Sciatic nerve (tissue), 2 donors: Measurements from ENCODE around the gene PRR29. TPM values are rescaled to one million over a fixed set of nuclear protein-coding genes. Genes with fewer than 3 reads are reported as not detected.
A peak's percentile ranks its signal among the peaks of the same experiment; 100 is the strongest.

Experiments used
- ATAC-seq: fragments of 200-7000 bp; cut with Tn5 transposase; one replicate; pipeline ENCODE4 v1.9.1; 2020; ENCODE audit warnings: mild to moderate bottlenecking, moderate library complexity
- DNase-seq: peaks from one replicate; pipeline ENCODE4 v3.0.0-alpha.2; 2020; ENCODE audit warnings: low spot score
- intact Hi-C: fragments of 100-400 bp; cut with DNase I; formaldehyde crosslinking; loops from one replicate; pipeline ENCODE4 v1.14.2; 2022
- total RNA-seq: library from RNA; stranded (reverse); fragmentation: NEBNext Ultra II Directional; extraction: Animal tissue kit (Norgen Biotek cat#: 25700); gene quantifications from one replicate; pipeline ENCODE4 v1.2.1, GENCODE V29; 2021
- donor health status: DM: no; HTN: no; CAD: no.
- donor health status: DM: no; HTN: no; CAD: no.

PRR29 gene
- total RNA-seq, 1 donor from 2014 or later: 1.0 TPM

DNA sequence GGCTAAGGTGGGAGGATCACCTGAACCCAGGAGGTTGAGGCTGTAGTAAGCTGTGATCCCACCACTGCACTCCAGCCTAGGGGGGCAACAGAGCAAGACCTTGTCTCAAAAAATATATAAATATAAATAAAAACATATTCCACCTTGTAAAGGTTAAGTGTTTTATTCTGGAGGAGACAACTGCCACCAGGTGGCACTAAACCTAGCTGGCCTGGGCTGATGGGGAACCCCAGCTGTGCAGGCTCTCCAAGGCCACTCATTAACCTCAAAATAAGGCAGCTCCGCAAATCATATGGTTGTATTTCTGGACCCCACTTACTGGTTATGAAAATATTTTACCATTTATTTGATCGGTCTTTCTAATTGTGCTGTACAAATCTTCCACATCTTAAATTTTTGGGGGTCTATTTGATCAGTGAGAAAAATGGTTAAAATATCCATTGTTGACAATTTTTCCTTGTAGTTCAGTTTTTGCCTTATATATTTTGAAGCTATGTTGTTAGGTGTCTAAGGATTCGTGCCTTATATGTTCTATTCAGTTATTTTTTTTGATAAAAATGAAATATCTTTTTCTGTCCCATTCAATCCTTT, 30.8 kb downstream of the PRR29 start:
- intact Hi-C loops: loop anchor here (10.0 kb wide), 1 partner anchor 106 kb away; the partner anchor contains the start of gene ERN1
- ATAC-seq (peak; percentile 68), DNase-seq (peak; percentile 79)

DNA sequence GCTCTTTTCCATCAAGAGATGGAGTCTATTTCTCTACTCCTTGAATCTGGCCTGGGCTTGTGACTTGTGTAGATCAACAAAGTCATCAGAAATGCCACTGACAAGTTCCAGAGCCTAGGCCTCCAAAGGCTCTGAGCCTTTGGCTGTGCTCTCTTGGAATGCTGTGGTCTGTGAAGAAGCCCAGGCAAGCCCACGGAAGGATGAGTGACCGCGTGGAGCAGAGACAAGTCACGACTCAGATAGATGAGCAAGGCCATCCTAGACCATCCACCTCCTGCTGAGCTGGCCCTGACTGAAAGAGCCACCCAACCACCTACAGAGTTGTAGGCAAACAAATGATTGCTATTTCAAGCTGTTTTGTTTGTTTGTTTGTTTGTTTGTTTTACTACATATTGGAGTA, 33.9 kb downstream of the PRR29 start:
- intact Hi-C loops: no loop called here
- DNase-seq: no peak

DNA sequence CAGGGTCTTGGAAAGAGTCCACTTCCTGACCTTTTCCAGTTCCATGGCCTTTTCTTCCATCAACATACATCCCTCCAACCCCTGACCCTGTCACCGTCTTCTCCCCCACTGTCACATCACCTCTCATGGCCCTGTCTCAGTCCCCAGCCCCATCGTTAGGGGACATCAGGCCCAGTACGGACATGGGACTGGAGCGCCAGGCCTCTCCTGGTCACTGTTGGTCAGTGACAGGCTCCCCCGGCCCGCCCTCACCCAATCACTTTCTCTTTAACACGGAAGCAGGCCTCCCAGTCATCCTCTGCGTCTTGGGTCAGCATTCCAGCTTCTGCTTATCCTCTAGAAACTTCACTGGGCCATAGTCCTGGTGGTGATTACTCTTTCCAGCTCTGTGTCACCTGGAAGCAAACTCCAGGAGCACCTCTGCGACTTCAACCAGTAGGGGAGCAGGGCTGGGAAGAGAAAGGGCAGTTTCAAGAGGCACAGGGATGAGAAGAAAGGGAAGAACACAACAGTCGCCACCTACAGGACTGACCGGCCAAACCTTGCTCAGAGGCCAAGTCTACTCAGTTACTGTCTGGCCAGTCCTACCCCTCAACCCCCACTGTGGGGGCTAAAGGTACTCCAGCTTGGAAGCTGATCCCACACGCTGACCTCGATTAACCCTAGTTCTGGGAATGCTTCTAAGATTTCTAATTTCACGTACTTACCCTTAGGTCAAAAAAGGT, 38.2 kb downstream of the PRR29 start:
- ATAC-seq (no peak), DNase-seq (no peak)
- intact Hi-C loops: no loop called here

More for the DNA sequence above, 33.9 kb downstream of the PRR29 start:
- no peak for ATAC-seq

DNA sequence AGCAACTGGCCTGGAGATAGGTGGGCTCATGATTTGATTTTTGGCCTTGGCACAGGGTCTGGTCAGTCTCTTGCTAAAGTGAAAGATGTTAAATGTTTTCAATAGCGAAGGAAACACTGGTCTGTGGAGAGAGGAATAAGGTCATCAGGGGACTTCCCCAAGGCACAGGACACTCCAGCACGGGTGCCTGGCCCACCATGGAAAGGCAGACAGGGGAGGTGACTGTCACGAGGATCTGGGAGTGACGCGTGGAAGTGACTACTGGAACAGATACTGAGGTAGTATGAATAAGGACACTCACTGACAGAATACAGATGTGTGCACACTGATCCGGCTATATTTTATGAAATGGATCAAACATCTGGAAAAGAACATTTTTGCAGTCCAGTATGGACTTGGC, 39.0 kb downstream of the PRR29 start:
- DNase-seq: no peak
- ATAC-seq: no peak
- intact Hi-C loops: no loop called here

DNA sequence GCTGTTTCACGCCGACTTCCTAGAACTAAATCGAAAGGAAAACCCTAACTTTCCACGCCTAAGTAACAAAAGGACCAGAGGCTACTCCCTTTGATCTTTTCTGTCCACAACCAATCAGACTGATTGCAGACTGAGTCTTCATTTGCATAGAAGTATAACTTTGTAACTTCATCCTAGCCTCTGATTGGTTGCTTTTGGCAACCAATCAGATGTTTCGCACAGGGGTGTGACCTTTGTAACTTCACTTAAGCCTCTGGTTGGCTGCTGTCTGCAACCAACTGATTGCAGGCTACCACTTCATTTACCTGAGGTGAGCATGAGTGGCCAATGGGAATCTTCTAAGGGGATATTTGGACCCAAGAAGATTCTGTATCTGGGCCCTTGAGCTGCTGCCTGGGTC, 39.7 kb downstream of the PRR29 start:
- no peak for ATAC-seq
- DNase-seq: no peak
- intact Hi-C loops: no loop called here

DNA sequence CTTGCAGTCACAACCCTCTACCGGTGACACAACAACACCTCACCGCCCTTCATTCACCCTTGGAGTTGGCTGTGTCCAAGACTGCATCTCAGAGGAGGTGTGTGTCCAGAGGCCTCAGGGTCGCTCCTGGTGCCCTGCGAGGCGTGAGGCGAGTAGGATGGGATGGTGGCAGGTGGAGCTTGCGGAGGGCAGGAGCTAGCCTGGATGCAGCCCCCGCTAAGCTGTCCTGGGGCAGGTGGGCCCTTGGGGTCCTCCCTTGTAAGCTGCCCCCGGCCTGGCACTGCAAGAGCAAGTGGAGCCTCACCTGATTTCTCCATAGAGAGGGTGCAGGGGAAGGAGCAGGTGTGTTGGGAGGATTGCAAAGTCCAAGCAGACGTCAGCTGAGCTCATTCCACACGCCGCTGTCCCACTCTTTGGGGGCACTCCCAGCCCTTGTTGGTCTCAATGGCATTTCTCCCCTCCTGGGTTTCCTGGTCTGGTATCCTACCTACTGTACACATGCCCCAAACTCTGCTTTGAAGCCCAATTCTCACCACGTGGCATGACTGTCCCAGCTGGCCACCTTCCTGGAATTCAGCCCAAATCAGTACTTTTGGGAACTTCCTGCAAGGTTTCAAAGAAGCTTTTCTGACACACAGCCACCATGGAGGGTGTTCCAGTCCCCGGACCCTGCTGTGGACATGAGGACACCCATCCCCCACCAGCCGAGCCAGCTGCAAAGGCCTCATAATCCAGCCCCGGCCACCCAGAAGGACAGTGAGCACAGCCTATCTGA, 40.4 kb downstream of the PRR29 start:
- ATAC-seq (no peak), DNase-seq (no peak)
- intact Hi-C loops: no loop called here

DNA sequence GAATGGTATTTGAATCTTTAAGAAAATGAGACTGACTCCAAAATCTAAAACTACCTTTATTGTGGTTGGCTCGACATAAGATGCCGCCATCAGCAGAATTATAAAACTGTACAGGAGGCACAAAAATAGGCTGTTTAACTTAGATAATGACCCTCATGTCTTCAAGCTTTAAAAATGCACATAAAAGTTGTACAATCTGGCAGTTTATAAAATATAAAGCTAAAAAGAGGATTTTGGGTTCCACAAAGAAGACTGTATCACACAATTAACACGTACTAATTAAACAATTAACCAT, 40.9 kb downstream of the PRR29 start:
- no peak for ATAC-seq
- intact Hi-C loops: no loop called here

DNA sequence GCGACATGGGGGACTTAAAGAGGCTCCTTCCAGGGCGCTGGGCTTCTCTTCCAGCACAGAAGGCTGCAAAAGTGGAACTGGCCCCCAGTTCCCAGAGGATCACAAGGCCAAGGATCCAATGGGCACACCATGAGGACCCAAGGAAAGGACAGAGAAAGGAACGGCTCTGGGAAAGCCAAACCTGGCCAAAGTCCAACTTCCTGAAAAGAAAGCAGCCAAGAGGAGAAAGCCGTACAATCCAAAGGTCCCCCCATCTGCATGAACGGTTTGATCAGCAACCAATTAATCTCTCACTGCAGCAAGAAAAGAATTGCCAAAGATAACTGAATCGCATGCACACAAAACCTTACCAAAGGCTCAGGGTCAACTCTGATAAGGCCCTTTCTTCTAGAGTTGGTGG, 42.1 kb downstream of the PRR29 start:
- intact Hi-C loops: no loop called here
- no peak for DNase-seq
- ATAC-seq: no peak

More for the DNA sequence above, 40.9 kb downstream of the PRR29 start:
- no peak for DNase-seq

DNA sequence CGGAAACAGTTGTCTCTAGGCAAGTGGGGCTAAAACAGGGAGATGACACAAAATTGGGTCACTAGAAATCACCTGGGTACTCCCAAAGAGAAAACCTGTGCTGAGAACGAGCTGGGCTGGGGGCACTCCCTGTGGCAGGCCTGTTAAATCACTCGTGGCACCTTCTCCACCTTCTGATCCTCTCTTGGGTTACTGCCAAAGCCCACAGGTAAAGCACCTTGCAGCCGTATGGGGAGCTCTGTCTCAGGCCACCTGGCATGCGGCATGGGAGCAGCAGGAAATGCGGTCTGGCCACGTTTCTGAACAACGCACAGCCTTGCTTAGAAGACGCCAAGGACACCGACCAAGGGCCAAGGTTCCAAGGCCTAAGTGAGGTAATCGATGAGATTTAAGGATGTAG, 43.8 kb downstream of the PRR29 start:
- intact Hi-C loops: no loop called here
- ATAC-seq (peak; percentile 16), DNase-seq (no peak)

DNA sequence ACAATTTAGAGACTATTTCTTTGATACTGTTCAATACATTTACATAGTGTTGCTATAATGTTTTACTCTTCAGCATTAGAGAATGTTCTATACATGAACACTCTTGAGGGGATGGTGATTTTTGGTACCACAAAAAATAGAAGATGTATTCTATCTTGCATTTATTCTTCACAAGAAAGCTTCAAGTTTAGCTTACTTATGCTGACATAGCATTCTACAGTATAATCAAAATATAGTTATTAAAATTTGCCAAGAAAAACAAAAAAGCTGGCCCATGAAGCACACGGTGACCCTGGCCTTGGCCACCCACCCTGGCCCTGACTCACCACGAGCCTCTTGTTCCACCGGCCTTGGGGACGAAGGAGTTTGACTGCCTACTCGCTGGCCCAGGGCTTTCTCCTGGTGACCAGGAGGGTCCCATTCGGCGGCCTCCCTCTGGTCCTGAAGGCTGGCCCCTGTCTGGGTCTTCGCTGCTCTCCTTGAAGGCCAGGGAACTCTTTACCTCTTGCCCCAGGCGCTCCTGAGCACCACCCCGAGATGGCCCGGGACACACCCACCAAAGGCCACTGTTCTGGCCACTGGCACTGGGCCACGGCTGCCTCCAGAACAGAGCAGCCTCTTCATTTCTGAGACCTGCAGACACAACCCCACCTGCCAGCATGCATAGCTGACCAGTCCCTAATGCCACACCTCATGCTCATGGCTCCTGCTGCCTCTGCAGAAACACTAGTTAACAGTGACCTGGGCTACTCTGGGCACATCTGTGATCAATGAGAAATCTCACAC, 44.7 kb downstream of the PRR29 start:
- DNase-seq (no peak), ATAC-seq (peak; percentile 48)
- intact Hi-C loops: no loop called here

DNA sequence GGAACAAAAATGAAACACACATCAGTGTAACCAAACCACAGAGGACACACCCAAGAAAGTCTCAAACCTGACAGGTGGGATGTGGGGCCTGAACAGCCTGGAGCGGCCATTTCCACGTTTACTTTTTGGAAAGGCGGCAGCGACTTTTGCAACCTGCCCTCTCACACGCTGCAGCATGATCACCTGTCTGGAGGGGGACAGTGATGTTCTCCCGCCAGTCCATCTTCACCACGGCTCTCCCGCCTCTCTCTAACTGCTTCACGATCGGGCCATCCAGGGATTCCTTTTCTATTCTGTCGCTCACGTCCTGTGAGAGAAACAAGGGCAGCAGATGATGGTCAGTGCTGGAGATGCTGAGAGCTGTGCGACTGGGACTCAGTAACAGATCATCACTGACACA, 47.0 kb downstream of the PRR29 start:
- intact Hi-C loops: no loop called here
- ATAC-seq: no peak
- no peak for DNase-seq

DNA sequence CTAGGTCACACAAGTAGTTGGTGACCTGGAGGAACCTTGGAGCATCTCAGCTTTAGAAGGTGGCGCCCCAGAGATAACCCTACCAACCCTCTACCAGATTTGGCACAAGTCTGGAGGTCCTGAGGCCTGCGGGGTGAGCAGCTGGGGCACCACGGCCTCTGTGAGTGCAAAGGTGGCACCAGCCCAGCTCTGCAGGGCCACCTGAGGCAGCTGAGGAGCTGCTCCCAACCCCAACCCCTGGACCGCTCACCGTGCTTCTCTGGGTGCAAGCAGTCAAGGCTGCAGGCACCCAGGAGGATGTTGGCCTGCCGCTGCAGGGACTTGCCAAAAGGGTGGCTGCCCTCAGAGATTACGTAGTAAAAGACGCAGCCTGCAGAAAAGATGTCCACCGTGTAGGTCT, 50.7 kb downstream of the PRR29 start:
- intact Hi-C loops: no loop called here
- ATAC-seq (no peak), DNase-seq (no peak)

DNA sequence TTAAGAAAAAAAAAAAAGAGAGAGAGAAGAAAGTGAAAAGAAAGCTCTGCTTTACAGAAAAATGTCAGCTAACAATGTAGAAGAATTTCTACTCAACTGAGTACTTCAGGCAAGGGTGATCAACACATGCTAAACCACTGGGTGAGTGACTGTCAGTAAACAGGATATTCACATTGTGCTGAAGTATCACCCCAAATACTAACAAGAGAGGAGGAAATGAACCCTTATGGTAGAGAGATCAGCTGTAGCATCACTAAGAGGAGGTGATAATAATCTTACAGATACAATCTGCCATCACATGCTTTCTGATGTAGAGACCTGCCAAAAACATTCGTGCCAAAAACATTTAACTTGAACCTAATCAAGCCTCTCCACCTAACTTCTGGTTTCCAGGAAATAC, 53.0 kb downstream of the PRR29 start:
- intact Hi-C loops: no loop called here
- no peak for DNase-seq

DNA sequence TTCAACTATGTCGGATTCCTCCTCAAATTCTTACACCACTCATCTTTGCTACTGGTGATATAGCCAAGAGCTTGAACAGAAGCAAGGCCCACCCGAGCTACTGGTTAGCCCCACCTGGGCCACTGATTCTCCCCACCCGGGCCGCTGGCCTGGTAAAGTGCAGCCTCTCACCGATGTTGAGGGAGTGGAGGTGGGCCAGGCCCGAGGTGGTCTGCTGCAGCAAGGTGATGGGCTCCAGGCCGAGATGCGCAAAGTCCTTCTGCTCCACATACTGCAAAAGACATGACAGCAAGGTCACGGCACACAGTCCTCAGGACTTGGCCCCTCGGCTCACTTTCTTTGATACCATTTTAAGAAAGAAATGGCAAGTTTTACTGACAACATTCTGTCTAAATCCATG, 55.0 kb downstream of the PRR29 start:
- intact Hi-C loops: no loop called here
- DNase-seq (no peak), ATAC-seq (no peak)

More for the DNA sequence above, 53.0 kb downstream of the PRR29 start:
- ATAC-seq: no peak

Other genes starting within 250 kb of the PRR29 start
- 74.0 TPM for gene CCDC47, start 224.8 kb upstream of the PRR29 start, total RNA-seq
- 139 TPM for gene DDX42, start 224.2 kb upstream of the PRR29 start, total RNA-seq
- 77.1 TPM for gene PSMC5, start 170.9 kb upstream of the PRR29 start, total RNA-seq
- gene FTSJ3, start 170.7 kb upstream of the PRR29 start, total RNA-seq: 41.9 TPM
- gene SMARCD2, start 155.7 kb upstream of the PRR29 start, total RNA-seq: 50.4 TPM
- not detected for gene CSH2, start 124.7 kb upstream of the PRR29 start, total RNA-seq
- gene GH2, start 116.4 kb upstream of the PRR29 start, total RNA-seq: not detected
- gene CSH1, start 101.8 kb upstream of the PRR29 start, total RNA-seq: not detected
- gene CSHL1, start 87.1 kb upstream of the PRR29 start, total RNA-seq: not detected
- not detected for gene GH1, start 79.5 kb upstream of the PRR29 start, total RNA-seq
- gene CD79B, start 66.0 kb upstream of the PRR29 start, total RNA-seq: 5.3 TPM
- gene SCN4A, start 25.4 kb upstream of the PRR29 start, total RNA-seq: 3.5 TPM
- 38.2 TPM for gene ICAM2, start 22.3 kb downstream of the PRR29 start, total RNA-seq
- 22.2 TPM for gene ERN1, start 131.8 kb downstream of the PRR29 start, total RNA-seq